PFSK-1 (cell line): ENCODE results near the gene DRC3.

Experiments
- FOXP2 ChIP-seq: optimal IDR thresholded peaks from 2 replicates; pipeline ENCODE3; 2011; ENCODE audit warnings: borderline replicate concordance, control low read depth, inconsistent platforms; ENCODE audit not compliant: insufficient read depth; ENCODE audit errors: extremely low read length, extremely low read depth
- POLR2AphosphoS5 ChIP-seq: IDR thresholded peaks from 2 replicates; pipeline ENCODE4 v1.6.1; 2012; ENCODE audit warnings: low read depth, mild to moderate bottlenecking, control low read depth, low read length, moderate library complexity
- SIN3A ChIP-seq: IDR thresholded peaks from 2 replicates; pipeline ENCODE4 v1.6.1; 2012; ENCODE audit warnings: mild to moderate bottlenecking, low read length, moderate library complexity, borderline replicate concordance; ENCODE audit not compliant: insufficient read depth
- TAF1 ChIP-seq: IDR thresholded peaks from 2 replicates; pipeline ENCODE4 v1.6.1; 2012; ENCODE audit warnings: low read length, control low read depth, borderline replicate concordance; ENCODE audit not compliant: insufficient read depth
- TF ChIP-seq, protein P1 (sequence below), 2 experiments: IDR thresholded peaks; 2 replicates each; pipeline versions ENCODE4 v1.6.1 to v1.8.0; 2011 to 2012; ENCODE audit warnings: low read depth in 2 of 2, low read length in 2 of 2, control low read depth in 1 of 2, inconsistent platforms in 1 of 2, mild to moderate bottlenecking in 1 of 2, moderate library complexity in 1 of 2; ENCODE audit not compliant: insufficient read depth in 1 of 2

Gene DRC3

DNA sequence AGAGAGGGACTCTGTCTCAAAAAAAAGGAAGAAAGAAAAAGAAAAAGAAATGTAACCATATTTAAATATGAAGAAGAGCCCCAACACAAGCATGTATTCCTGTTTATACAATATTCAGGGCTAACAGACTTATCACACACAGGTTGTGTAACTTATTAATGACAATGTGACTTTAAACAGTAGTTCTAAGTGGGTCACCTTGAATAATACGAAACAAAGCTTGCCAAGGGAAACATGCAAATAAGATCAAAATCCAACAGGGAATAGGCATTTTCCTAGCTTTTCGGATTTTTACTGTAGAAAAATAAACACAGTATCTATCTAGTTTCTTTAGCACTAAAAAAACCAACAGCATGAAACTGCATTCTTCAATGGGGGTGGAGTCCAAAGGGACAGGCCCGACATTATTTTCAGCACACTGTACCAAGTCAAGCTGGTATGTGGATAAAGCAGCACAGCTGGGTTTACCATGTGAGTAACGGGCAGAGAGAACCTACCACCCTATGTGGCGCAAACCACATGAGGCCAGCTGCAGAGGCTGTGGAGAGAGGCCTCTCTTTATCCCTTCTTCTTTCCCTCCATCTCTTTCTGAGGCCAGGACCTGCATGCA, 45.7 kb upstream of the DRC3 start:
- no peak for TF ChIP-seq POLR2AphosphoS5
- no peak for TF ChIP-seq SIN3A
- TF ChIP-seq FOXP2, result no peak
- no peak for TF ChIP-seq TAF1
- TF ChIP-seq, protein P1, sequence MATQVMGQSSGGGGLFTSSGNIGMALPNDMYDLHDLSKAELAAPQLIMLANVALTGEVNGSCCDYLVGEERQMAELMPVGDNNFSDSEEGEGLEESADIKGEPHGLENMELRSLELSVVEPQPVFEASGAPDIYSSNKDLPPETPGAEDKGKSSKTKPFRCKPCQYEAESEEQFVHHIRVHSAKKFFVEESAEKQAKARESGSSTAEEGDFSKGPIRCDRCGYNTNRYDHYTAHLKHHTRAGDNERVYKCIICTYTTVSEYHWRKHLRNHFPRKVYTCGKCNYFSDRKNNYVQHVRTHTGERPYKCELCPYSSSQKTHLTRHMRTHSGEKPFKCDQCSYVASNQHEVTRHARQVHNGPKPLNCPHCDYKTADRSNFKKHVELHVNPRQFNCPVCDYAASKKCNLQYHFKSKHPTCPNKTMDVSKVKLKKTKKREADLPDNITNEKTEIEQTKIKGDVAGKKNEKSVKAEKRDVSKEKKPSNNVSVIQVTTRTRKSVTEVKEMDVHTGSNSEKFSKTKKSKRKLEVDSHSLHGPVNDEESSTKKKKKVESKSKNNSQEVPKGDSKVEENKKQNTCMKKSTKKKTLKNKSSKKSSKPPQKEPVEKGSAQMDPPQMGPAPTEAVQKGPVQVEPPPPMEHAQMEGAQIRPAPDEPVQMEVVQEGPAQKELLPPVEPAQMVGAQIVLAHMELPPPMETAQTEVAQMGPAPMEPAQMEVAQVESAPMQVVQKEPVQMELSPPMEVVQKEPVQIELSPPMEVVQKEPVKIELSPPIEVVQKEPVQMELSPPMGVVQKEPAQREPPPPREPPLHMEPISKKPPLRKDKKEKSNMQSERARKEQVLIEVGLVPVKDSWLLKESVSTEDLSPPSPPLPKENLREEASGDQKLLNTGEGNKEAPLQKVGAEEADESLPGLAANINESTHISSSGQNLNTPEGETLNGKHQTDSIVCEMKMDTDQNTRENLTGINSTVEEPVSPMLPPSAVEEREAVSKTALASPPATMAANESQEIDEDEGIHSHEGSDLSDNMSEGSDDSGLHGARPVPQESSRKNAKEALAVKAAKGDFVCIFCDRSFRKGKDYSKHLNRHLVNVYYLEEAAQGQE (IDR thresholded peaks at IDR 0.05; ENCODE audit: insufficient read depth in 1 of 2, low read depth in 2 of 2, low read length in 2 of 2), result no peak

DNA sequence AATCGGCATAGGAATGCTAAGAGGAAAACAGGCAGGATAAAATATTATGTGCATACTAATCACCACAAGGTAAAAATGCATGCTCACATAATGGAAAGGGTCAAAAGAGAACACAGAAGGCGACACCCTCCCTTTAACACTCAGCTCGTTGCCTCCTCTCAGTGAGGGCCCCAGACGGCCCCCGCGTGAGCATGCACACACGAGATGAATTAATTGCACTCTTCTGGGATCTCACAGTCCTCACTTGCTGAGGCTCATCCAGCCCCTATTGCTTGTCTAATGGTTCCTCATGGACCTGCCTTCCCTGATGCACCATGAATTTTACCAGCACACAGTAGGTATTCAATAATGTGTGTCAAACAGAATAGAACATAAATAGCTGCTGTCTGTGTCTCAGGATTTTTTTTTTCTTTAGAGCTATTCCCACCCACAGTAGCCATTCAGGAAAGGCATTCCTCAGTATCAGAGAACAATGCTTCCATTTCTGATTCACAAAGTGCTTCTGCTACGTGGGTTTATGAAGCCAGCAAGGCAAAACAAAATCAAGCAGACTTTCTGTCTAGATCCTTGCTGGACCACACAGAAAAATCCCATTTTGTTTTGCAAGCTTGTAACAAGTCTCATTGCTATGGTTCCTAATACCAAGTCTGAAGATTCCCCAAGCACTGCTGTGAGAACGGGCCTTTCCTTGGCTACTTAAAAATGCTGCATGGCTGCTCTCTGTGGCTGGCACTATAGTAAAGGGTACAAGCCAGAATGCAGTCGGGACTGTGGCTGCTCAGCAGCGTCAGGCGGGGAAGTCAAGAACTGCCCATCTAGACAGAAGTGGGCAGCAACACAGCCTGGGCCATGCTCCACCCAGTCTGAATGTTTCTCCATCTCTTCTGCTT, 44.0 kb upstream of the DRC3 start:
- TF ChIP-seq, protein P1 (IDR thresholded peaks at IDR 0.05; ENCODE audit: insufficient read depth in 1 of 2, low read depth in 2 of 2, low read length in 2 of 2), result no peak
- TF ChIP-seq POLR2AphosphoS5 (no peak), TAF1 (no peak), SIN3A (no peak), FOXP2 (no peak)

DNA sequence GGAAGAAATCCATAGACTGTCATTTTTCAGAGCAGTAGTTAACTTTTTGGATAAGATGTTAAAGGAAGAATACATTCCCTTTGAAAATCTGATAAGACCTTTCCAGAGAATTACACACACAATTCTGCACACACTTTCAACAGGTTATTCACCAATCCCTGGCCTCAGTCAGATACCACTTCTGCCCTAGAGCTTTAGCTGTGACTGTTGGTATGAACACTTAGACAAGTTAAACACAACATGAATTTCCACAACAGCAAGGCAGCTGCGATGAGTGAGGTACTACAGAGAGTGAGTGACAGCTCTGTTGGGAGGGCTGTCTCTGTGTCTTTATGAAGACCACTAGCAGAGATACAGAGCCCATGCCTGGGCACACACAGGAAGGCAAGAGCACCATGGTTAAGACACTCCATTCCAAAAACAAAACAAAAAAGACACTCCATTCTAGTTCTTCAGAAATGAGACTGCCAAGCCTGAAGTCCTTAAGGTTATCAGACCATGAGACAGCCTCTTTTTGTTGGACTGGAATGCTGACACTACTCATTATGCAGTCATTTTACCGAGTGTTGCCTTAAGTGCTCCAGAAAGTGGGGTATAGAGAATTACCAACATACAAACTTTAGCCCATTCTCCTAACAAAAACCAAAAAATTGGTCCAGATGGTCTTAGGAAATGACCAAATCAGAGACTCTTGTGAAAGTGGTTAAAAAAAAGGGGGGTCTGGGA, 42.8 kb upstream of the DRC3 start:
- no peak for TF ChIP-seq TAF1
- no peak for TF ChIP-seq FOXP2
- no peak for TF ChIP-seq POLR2AphosphoS5
- TF ChIP-seq, protein P1 (IDR thresholded peaks at IDR 0.05; ENCODE audit: insufficient read depth in 1 of 2, low read depth in 2 of 2, low read length in 2 of 2), result no peak
- TF ChIP-seq SIN3A, result no peak

DNA sequence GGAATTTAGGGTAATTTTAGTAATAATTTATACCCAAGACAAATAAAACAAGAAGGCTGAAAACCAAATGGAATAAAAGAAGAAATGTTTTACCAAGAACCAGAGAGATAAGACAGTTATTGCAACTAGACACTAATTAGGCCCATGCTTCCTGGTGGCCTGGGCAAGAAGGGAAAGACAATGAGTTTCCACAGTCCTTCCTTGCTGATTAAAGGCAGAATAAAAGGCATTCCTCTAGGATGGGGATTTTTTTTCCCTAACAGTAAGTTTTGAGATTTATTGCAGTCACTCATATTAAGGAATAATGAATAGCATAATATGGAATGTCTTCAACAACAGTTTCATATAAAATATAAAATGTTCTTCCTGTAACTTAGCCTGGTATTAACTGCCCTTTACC, 42.0 kb upstream of the DRC3 start:
- TF ChIP-seq POLR2AphosphoS5 (no peak), TAF1 (no peak), SIN3A (no peak), FOXP2 (no peak)
- TF ChIP-seq, protein P1 (IDR thresholded peaks at IDR 0.05; ENCODE audit: insufficient read depth in 1 of 2, low read depth in 2 of 2, low read length in 2 of 2), result no peak
